ENCODE results near the gene CHCHD6. TPM values are rescaled to one million over a fixed set of nuclear protein-coding genes. Genes with fewer than 3 reads are reported as not detected.

The CHCHD6 gene
- total and polyA plus RNA-seq, 4 donors = 22.5 to 70.2 (median 49.7) TPM

DNA sequence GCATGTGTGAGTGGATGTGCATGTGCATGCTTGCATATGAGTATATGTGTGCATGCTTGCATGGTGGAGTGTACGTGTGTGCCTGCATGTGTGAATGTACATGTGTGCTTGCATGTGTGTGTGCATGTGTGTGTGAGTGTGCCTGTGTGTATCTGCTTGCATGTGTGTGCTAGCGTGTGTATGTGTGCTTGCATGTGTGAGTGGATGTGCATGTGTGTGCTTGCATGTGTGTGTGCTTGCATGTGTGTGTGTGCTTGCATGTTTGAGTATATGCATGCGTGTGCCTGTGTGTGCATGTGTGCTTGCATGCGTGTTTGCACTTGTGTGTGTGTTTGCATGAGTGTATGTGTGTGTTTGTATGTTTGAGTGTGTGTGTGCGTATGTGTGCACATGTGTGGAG, 274.3 kb downstream of the CHCHD6 start:
- H3K27ac ChIP-seq (ENCODE audit: low read depth, low read length) = no peak overlapping the region
- no peak for DNase-seq (ENCODE audit: low read depth in 4 of 6, low spot score in 6 of 6)
- 100% methylated on average over 5 of the region's 5 CpGs for WGBS (ENCODE audit: insufficient coverage)
- H3K36me3 ChIP-seq (ENCODE audit: control insufficient read depth, insufficient read depth, low read length) = no peaks in the 10 kb centered on the region
- peaks cover 9% of the 10 kb centered on the region for H3K4me1 ChIP-seq (ENCODE audit: control insufficient read depth, insufficient read depth, low read length)
- no peak overlapping the region for H3K4me3 ChIP-seq (ENCODE audit: low read depth, low read length)
- H3K9me3 ChIP-seq (ENCODE audit: control insufficient read depth, insufficient read depth, low read length) = peaks cover 5% of the 10 kb centered on the region
- peaks cover 16% of the 10 kb centered on the region for H3K27me3 ChIP-seq (ENCODE audit: control insufficient read depth, insufficient read depth, low read length)

DNA sequence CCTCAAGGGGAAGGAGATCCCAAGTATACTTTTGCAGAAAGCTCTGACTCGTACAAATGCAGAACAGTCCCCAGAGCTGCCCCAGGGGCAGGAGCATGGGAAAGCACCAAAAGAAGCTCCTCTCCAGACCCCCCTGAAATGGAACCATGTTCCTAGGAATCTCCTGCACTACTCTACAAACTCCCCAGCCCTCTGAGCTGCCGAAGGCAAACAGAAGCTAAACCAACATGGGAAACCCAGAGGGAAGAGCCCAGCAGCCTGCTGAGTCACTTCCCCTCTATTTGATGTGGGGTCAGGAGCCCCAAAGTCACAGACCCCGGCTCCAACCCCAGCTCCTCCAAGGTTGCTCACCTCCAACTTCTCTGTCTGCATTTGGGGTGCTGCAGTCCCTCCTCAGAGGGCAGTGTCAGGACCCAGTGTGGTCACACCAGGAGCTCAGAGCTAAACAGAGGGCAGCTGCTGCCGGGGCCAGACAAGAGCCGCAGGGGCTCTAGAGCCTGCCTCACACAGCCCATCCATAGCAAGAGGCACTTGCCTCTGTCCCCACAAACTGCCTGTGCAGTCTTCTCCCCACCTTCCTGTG, 275.1 kb downstream of the CHCHD6 start:
- H3K36me3 ChIP-seq (ENCODE audit: control insufficient read depth, insufficient read depth, low read length) = no peaks in the 10 kb centered on the region
- 59% methylated on average over 5 of the region's 5 CpGs for WGBS (ENCODE audit: insufficient coverage)
- H3K27me3 ChIP-seq (ENCODE audit: control insufficient read depth, insufficient read depth, low read length) = peaks cover 16% of the 10 kb centered on the region
- peaks cover 5% of the 10 kb centered on the region for H3K9me3 ChIP-seq (ENCODE audit: control insufficient read depth, insufficient read depth, low read length)
- no peak overlapping the region for H3K4me3 ChIP-seq (ENCODE audit: low read depth, low read length)
- H3K4me1 ChIP-seq (ENCODE audit: control insufficient read depth, insufficient read depth, low read length) = peaks cover 13% of the 10 kb centered on the region
- no peak overlapping the region for H3K27ac ChIP-seq (ENCODE audit: low read depth, low read length)
- DNase-seq (ENCODE audit: low read depth in 4 of 6, low spot score in 6 of 6) = no peak

DNA sequence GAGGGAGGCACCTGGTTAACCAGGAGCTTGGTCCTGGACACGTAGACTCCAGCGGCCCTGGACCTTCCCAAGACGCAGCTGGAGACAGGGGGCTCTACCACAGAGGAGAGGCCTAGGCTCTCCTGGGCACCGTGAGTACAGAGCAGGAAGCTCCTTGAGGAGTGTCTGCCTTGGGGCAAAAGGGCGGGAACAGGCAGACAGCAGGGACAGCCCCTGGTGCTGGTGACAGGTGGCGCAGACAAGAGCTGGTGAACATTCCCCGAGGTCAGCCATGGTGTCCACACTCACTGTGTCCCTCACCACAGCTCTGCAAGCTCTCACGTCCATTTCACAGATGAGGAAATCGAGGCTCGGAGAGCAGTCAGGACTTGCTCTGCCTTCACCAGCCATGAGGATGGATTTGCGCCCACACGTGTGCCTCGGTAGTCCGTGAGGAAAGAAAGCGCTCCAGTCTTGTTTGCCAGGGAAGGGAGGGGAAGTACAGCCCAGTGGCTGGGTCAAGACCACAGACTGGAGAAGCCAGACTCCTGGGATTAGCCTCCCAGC, 276.3 kb downstream of the CHCHD6 start:
- Histone ChIP-seq H3K27ac (ENCODE audit: low read depth, low read length) (no peak overlapping the region), H3K4me1 (ENCODE audit: control insufficient read depth, insufficient read depth, low read length) (peaks cover 25% of the 10 kb centered on the region), H3K27me3 (ENCODE audit: control insufficient read depth, insufficient read depth, low read length) (peaks cover 16% of the 10 kb centered on the region), H3K36me3 (ENCODE audit: control insufficient read depth, insufficient read depth, low read length) (peaks cover 7% of the 10 kb centered on the region), H3K9me3 (ENCODE audit: control insufficient read depth, insufficient read depth, low read length) (no peaks in the 10 kb centered on the region), H3K4me3 (ENCODE audit: low read depth, low read length) (no peak overlapping the region)
- DNase-seq (ENCODE audit: low read depth in 4 of 6, low spot score in 6 of 6) = no peak
- 93% methylated on average over 13 of the region's 15 CpGs for WGBS (ENCODE audit: insufficient coverage)

DNA sequence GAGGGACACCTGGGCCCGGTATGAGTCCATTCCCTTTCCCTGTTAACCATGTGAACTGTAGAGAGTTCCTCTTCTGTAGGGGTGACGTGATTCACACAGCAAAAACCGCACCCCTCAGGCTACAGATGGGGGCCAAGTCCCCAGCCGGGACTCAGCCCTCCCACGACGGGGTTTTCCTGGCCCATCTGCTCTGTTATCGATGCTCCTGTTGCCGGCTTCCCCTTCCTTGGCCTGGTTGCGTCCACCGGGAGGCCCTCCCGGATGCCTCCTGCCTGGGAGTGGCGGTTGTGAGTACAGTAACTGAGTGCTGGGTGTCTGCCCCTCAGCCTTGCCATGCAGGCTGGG, 278.1 kb downstream of the CHCHD6 start:
- H3K9me3 ChIP-seq (ENCODE audit: control insufficient read depth, insufficient read depth, low read length) = no peaks in the 10 kb centered on the region
- no peak for DNase-seq (ENCODE audit: low read depth in 4 of 6, low spot score in 6 of 6)
- peaks cover 16% of the 10 kb centered on the region for H3K27me3 ChIP-seq (ENCODE audit: control insufficient read depth, insufficient read depth, low read length)
- peak overlapping the region; percentile 9 for H3K4me3 ChIP-seq (ENCODE audit: low read depth, low read length)
- peaks cover 17% of the 10 kb centered on the region for H3K36me3 ChIP-seq (ENCODE audit: control insufficient read depth, insufficient read depth, low read length)
- no peak overlapping the region for H3K27ac ChIP-seq (ENCODE audit: low read depth, low read length)
- peaks cover 39% of the 10 kb centered on the region for H3K4me1 ChIP-seq (ENCODE audit: control insufficient read depth, insufficient read depth, low read length)
- 10% methylated on average over 11 of the region's 12 CpGs for WGBS (ENCODE audit: insufficient coverage)

DNA sequence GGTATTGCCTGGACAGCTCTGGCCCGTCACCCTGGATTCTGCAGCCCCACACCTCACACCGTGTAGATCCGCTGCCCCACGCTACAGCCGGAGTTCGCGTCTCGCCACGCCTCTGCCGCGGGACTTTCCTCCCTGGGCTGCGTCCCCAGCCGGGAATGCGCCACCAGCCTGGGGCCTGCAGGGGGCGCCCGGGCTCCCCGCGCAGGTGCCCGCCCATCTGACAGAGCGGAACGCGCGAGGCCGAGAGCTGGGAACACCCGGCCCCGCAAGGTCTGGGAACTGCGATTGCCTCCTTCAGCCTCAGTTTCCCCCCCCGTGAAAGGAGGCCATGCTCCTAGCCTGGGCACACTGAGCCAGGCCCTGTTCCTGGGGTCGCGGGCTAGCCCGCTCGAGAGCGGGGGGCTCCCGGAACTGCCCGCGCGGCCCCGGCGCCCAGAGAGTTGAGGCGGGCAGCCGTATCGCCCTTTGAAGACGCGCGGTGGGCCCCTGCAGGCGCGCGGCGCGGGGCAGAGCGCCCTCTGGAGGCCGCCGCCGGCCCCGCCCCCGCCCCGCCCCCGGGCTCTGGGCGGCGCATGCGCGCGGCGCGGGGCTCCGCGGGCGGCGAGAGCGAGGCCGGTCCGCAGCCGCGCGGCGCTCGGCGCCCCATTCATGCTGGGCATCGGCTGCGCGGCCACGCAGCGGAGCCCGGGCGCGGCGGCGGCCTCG, 278.6 kb downstream of the CHCHD6 start, which contains the start of gene PLXNA1:
TSS of gene PLXNA1 (plus strand) at position 645 of the 705 bp plus-strand sequence. CDS start 5,479 bp downstream, outside the sequence.
- H3K4me1 ChIP-seq (ENCODE audit: control insufficient read depth, insufficient read depth, low read length) = peaks cover 39% of the 10 kb centered on the region
- DNase-seq (ENCODE audit: low read depth in 4 of 6, low spot score in 6 of 6) = peak in 4 of 6 donors; percentile 48 to 85 (median 68)
- no peaks in the 10 kb centered on the region for H3K9me3 ChIP-seq (ENCODE audit: control insufficient read depth, insufficient read depth, low read length)
- under 1% methylated on average over 89 of the region's 89 CpGs for WGBS (ENCODE audit: insufficient coverage)
- H3K27ac ChIP-seq (ENCODE audit: low read depth, low read length) = no peak within 1 kb of the TSS
- peaks cover 22% of the 10 kb centered on the region for H3K36me3 ChIP-seq (ENCODE audit: control insufficient read depth, insufficient read depth, low read length)
- peak within 1 kb of the TSS; percentile 61 for H3K4me3 ChIP-seq (ENCODE audit: low read depth, low read length)
- peaks cover 16% of the 10 kb centered on the region for H3K27me3 ChIP-seq (ENCODE audit: control insufficient read depth, insufficient read depth, low read length)

DNA sequence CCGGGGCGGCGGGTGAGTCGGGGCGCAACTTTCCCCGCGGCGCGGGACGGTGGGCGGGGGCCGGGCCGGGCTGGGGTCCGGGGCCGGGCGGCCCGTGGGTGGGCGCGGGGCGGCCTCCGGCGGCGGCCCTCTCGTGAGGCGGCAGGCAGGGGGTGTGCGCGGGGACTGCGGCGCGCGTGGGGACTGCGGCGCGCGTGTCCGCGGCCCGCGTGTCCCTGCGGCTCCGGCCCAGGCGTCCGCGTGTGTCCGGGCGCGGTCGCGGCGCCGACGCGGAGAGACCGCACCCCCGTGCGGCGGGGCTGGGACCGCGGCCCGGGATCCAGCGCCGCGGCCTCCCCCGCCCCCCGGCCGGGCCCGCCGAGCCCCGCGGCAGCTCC, 279.2 kb downstream of the CHCHD6 start:
- peak overlapping the region; percentile 61 for H3K4me3 ChIP-seq (ENCODE audit: low read depth, low read length)
- no peaks in the 10 kb centered on the region for H3K9me3 ChIP-seq (ENCODE audit: control insufficient read depth, insufficient read depth, low read length)
- H3K4me1 ChIP-seq (ENCODE audit: control insufficient read depth, insufficient read depth, low read length) = peaks cover 39% of the 10 kb centered on the region
- H3K27ac ChIP-seq (ENCODE audit: low read depth, low read length) = no peak overlapping the region
- DNase-seq (ENCODE audit: low read depth in 4 of 6, low spot score in 6 of 6) = peak in 2 of 6 donors; percentile 22 to 30
- under 1% methylated on average over 70 of the region's 70 CpGs for WGBS (ENCODE audit: insufficient coverage)
- H3K36me3 ChIP-seq (ENCODE audit: control insufficient read depth, insufficient read depth, low read length) = peaks cover 28% of the 10 kb centered on the region
- H3K27me3 ChIP-seq (ENCODE audit: control insufficient read depth, insufficient read depth, low read length) = peaks cover 16% of the 10 kb centered on the region

DNA sequence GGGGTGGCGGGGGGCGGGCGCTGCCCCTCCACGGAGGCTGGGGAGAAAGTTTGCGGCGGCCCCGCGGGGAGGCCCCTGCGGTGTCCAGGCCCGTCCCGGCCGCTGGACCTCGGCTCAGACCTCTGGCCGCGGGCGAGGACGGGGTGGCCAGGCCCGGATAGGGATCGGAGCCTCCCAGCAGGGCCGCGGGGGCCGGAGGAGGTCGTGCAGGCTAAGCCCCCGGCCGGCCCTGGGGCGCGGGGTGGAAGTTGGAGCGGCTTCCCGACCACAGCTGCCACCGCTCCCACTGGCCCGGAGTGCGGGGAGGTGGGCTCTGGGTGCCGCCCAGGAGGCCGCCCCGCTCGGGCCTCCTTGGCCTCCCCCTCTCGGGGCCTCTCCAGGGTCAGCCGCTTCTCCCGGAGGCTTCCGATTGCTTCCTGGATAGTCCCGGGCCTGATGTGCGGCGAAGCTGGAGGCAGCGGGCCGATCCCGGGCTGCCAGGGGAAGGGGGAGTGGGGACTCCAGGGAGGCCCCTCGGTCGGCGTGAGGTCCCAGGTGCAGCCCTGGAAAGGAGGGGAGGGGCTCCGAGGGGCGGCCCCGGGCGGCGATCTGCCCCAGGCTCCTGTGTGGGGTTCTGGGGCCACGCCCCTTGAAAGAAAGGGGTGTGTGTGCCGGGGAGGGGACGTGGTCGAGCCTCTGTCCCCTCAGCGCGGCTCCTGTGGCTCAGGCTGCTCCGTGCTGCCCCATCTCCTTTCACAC, 279.8 kb downstream of the CHCHD6 start:
- Histone ChIP-seq H3K9me3 (ENCODE audit: control insufficient read depth, insufficient read depth, low read length) (no peaks in the 10 kb centered on the region), H3K4me3 (ENCODE audit: low read depth, low read length) (peak overlapping the region; percentile 61), H3K36me3 (ENCODE audit: control insufficient read depth, insufficient read depth, low read length) (peaks cover 34% of the 10 kb centered on the region), H3K27me3 (ENCODE audit: control insufficient read depth, insufficient read depth, low read length) (peaks cover 16% of the 10 kb centered on the region), H3K27ac (ENCODE audit: low read depth, low read length) (no peak overlapping the region), H3K4me1 (ENCODE audit: control insufficient read depth, insufficient read depth, low read length) (peaks cover 39% of the 10 kb centered on the region)
- peak in 2 of 6 donors; percentile 39 to 60 for DNase-seq (ENCODE audit: low read depth in 4 of 6, low spot score in 6 of 6)
- WGBS (ENCODE audit: insufficient coverage) = under 1% methylated on average over 61 of the region's 61 CpGs

DNA sequence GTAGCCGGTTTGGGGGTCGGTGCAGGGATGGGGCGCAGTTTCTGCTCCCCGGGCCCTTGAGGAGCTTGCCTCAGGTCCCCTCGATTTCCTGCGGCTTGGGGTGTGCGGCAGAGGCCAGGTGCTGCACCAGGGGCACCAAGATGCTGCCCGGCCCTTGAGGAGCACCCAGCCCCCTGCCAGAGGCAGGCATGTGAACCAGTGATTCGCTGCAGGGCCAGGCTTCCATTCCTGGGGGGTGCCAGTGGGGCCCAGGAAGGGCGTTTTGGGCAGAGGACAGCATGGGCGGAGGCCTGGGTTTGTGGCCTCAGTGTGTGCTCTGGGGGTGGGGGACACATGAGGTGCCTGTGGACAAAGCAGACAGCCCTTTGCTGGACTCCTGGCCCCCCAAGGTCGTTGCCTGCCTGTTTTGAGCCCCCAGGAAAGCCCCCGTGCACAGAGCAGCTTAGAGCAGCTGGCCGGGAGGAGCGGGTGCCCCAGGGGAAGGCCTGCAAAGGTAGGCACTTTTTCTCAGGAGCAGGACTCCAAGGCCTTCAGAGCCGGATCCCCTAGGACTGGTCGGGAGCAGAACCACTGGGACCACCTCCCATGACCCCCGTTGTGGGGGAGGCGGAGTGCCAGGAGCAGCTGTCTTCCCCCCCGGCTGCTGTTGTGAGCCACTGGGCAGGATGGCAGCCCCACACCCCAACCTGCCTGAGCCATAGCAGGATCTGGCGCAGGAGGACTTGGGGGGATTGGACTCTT, 280.5 kb downstream of the CHCHD6 start:
- H3K4me3 ChIP-seq (ENCODE audit: low read depth, low read length) = peak overlapping the region; percentile 61
- H3K36me3 ChIP-seq (ENCODE audit: control insufficient read depth, insufficient read depth, low read length) = peaks cover 41% of the 10 kb centered on the region
- H3K4me1 ChIP-seq (ENCODE audit: control insufficient read depth, insufficient read depth, low read length) = peaks cover 39% of the 10 kb centered on the region
- peaks cover 10% of the 10 kb centered on the region for H3K27me3 ChIP-seq (ENCODE audit: control insufficient read depth, insufficient read depth, low read length)
- no peaks in the 10 kb centered on the region for H3K9me3 ChIP-seq (ENCODE audit: control insufficient read depth, insufficient read depth, low read length)
- peak in 1 of 6 donors; percentile 9 for DNase-seq (ENCODE audit: low read depth in 4 of 6, low spot score in 6 of 6)
- no peak overlapping the region for H3K27ac ChIP-seq (ENCODE audit: low read depth, low read length)
- 32% methylated on average over 20 of the region's 21 CpGs for WGBS (ENCODE audit: insufficient coverage)
